ENCODE measurements around the gene KRTAP4-9. TPM values are rescaled to one million over a fixed set of nuclear protein-coding genes. Genes with fewer than 3 reads are reported as not detected.
"Not testable (repeated sequence)": the region's sequence is repeated elsewhere in the genome, so short reads cannot be mapped to it uniquely, and the experiment has no call there.

KRTAP4-9 gene
- total RNA-seq = not detected
- not detected for polyA plus RNA-seq
- long read RNA-seq, donor 1 = 0 reads
- long read RNA-seq, donor 2 = 0 reads
- long read RNA-seq, donor 3 = 0 reads

- H3K36me3 ChIP-seq; DNase-seq; H3K27ac ChIP-seq; H3K9me3 ChIP-seq; intact Hi-C loops (cut with DNase I); H3K4me1 ChIP-seq (ENCODE audit: insufficient read depth); H3K27me3 ChIP-seq; H3K4me3 ChIP-seq: not testable (repeated sequence)
- WGBS, 3 donors = 53 to 66% (median 59%) methylated on average over 4 to 10 of the region's 10 CpGs
These were observed at the start of gene KRTAP4-9 for GRCh38 chr17:41105347-41105746. Gene KRTAP4-9, plus strand, starts transcription at chr17:41105389. Its CDS starts 0 bp downstream, at chr17:41105389.

GRCh38 chr17:41057547-41057946 is 47.6 kb upstream of the KRTAP4-9 start:
- Histone ChIP-seq H3K9me3 (no peaks in the 10 kb centered on the region), H3K27me3 (no peaks in the 10 kb centered on the region), H3K4me3 (no peak overlapping the region), H3K27ac (no peak overlapping the region), H3K4me1 (ENCODE audit: insufficient read depth) (peaks cover 2% of the 10 kb centered on the region), H3K36me3 (no peaks in the 10 kb centered on the region)
- WGBS, 3 donors = 90 to 95% (median 94%) methylated on average over 1 of the region's 1 CpG
- DNase-seq = no peak
- TF ChIP-seq EP300 (IDR thresholded peaks at IDR 0.05) (no peak), POLR2A (IDR thresholded peaks at IDR 0.05) (no peak)
- TF ChIP-seq, protein P1, sequence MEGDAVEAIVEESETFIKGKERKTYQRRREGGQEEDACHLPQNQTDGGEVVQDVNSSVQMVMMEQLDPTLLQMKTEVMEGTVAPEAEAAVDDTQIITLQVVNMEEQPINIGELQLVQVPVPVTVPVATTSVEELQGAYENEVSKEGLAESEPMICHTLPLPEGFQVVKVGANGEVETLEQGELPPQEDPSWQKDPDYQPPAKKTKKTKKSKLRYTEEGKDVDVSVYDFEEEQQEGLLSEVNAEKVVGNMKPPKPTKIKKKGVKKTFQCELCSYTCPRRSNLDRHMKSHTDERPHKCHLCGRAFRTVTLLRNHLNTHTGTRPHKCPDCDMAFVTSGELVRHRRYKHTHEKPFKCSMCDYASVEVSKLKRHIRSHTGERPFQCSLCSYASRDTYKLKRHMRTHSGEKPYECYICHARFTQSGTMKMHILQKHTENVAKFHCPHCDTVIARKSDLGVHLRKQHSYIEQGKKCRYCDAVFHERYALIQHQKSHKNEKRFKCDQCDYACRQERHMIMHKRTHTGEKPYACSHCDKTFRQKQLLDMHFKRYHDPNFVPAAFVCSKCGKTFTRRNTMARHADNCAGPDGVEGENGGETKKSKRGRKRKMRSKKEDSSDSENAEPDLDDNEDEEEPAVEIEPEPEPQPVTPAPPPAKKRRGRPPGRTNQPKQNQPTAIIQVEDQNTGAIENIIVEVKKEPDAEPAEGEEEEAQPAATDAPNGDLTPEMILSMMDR (IDR thresholded peaks at IDR 0.05) = no peak
- intact Hi-C loops (cut with DNase I) = no loop called here

DNA sequence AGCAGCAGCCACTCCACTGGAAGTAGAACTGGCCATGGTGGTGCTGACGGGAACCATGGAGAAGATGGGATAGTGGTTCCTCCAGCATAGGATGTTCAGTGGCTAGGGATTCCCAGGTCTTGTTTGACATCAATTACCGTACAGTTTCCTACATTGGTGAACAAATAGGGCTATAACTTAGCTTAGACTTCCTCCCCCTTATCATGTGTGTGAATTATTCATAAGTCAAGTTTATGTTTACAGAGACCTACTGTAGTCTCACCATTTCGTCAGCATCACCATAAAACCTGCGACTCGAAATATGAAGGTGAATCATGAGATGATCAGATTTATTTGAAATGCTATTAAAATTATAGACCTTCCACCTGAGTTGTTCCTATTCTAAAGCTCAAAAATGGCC is 46.4 kb upstream of the KRTAP4-9 start:
- no peaks in the 10 kb centered on the region for H3K36me3 ChIP-seq
- no peaks in the 10 kb centered on the region for H3K9me3 ChIP-seq
- H3K27me3 ChIP-seq = no peaks in the 10 kb centered on the region
- peaks cover 2% of the 10 kb centered on the region for H3K4me1 ChIP-seq (ENCODE audit: insufficient read depth)
- WGBS, 3 donors = 87 to 93% (median 90%) methylated on average over 5 of the region's 5 CpGs
- no peak for DNase-seq
- no peak for TF ChIP-seq EP300 (IDR thresholded peaks at IDR 0.05)
- TF ChIP-seq POLR2A (IDR thresholded peaks at IDR 0.05) = no peak
- TF ChIP-seq, protein P1 (IDR thresholded peaks at IDR 0.05) = no peak
- intact Hi-C loops (cut with DNase I) = no loop called here
- no peak overlapping the region for H3K27ac ChIP-seq
- H3K4me3 ChIP-seq = no peak overlapping the region

DNA sequence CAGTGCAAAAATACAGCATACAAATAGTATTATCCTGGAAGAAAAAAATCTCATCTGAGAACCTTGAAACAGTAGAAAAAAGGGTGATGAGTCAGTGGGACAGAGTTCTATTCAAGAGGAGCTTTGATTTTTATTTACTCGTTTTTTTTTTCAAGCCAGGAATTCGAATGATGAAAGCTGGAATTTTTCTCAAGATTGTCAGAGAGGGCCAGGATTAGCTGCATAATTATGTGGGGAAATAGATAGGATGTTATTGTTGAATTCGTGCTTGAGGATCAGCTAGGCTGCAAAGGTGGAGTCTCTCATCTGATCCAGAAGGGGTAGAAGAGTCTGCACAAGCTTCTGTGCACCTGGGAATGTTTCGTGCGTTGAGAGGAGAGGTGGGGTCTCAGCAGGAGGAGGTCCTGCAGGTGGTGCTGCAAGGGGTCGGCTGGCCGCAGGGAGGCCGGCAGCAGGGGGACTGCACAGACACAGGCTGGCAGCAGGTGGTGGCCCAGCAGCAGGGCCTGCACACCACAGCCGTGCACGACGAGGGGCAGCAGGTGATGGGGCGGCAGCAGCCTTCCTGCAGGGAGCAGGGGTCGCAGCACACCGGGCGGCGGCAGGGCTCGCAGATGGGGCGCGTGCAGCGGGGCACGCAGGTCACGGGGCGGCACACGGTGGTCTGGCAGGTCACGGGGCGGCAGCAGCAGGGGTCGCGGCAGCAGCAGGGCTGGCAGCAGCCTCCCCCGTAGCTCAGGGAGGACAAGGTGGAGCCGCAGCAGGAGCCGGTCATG is 45.7 kb upstream of the KRTAP4-9 start:
- WGBS, 3 donors = 31 to 43% (median 43%) methylated on average over 10 to 12 of the region's 31 CpGs
- H3K4me3 ChIP-seq; H3K27ac ChIP-seq; H3K27me3 ChIP-seq; DNase-seq; H3K36me3 ChIP-seq; H3K9me3 ChIP-seq; H3K4me1 ChIP-seq (ENCODE audit: insufficient read depth); intact Hi-C loops (cut with DNase I): not testable (repeated sequence)

DNA sequence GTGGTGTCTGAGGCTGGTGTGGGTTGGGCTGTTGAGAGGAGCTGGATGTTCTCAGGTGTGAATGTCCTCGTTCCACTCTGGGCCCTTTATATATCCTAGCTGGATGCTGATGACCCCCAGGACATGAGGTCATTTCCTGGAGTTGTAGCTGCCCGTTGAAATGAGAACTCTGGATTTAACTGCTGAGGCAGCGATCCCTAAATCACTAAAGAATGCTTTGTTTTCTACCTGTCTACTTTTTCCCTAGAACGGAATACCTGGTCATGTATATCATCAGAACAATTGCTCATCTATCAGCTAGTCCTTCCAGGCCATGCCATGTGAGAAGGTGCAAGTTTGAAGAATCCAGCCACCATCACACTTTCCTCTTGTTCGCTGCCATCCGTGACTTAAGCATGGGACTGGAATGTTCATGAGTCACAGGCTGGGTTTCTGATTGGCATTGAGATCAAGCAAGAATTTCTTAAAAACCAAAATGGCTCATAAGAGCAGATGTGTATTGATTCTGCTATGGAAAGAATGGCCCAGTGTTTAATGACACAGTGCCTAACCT is 45.1 kb upstream of the KRTAP4-9 start, which contains the start of gene KRTAP2-3:
KRTAP2-3 (minus strand) TSS at position 63 of the 553 bp plus-strand sequence. CDS start 64 bp downstream, outside the sequence.
- WGBS, 3 donors = 74 to 82% (median 80%) methylated on average over 6 of the region's 6 CpGs
- H3K27me3 ChIP-seq = no peaks in the 10 kb centered on the region
- H3K4me3 ChIP-seq = no peak within 1 kb of the TSS
- TF ChIP-seq EP300 (IDR thresholded peaks at IDR 0.05) (no peak), POLR2A (IDR thresholded peaks at IDR 0.05) (no peak)
- TF ChIP-seq, protein P1 (IDR thresholded peaks at IDR 0.05) = no peak
- no peaks in the 10 kb centered on the region for H3K36me3 ChIP-seq
- peaks cover 2% of the 10 kb centered on the region for H3K4me1 ChIP-seq (ENCODE audit: insufficient read depth)
- H3K9me3 ChIP-seq = no peaks in the 10 kb centered on the region
- H3K27ac ChIP-seq = no peak within 1 kb of the TSS
- intact Hi-C loops (cut with DNase I) = no loop called here
- no peak for DNase-seq
